GM13976 (cell line): ENCODE measurements around the gene MAPK8IP3.

Experiments
- DNase-seq: peaks from one replicate; pipeline ENCODE4 v3.0.0; 2012; ENCODE audit warnings: low spot score
- in situ Hi-C: fragments of 300-500 bp; cut with MboI; formaldehyde crosslinking; loops from one replicate; pipeline ENCODE4 v1.12.0; 2022; ENCODE audit warnings: low sequenced_read_pairs, mixed read lengths, inconsistent platforms; ENCODE audit not compliant: unreplicated experiment
- TF ChIP-seq, protein P1 (sequence below): IDR thresholded peaks from 2 replicates; pipeline ENCODE4 v1.5.1; 2012; ENCODE audit warnings: borderline replicate concordance, mild to moderate bottlenecking; ENCODE audit not compliant: insufficient read depth; ENCODE audit errors: extremely low read depth, missing control alignments, control extremely low read depth

Gene MAPK8IP3

DNA sequence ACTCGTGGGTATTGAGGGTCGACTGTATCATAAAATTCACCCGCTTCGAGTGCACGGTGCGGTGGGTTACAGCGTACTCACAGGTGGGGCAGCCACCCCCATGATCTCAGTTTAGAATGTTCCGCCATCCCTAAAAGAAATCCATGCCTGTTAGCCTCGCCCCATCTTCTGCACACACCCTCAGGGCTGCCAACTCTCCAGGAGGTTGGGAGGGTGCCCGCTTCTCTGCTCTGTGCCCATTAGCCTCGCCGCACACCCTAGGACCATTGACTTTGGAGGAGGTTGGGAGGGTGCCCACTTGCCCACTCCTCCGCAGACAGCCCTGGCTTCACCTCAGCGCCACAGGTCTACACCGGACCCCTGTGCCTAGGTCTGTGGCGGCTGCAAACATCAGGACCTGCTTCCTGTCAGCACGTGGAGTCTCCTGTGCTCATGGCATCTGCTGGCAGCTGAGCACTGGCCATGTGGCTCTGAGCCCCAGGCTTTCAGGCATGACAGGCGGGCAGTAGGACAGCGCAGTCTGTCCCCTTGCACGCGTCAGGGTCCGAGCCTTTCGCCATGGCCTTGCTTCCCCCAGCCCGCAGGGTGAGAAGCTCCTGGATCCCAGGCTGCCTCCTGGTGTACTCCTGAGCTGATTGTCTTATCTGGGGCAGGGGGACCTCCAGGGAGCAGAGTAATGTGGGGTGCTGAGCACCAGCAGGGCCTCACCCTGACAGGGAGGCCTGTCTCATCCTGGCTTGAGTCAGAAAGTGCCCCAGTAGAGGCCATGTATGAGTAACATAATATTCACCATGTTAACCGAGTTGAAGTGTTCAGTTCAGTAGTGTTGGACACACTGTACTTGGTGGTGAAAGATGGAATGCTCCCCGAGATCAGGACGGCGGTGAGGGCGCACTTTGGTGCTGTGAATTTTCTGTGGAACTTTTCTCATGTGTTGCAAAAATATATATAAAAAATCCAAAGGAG, 43.4 kb downstream of the MAPK8IP3 start:
- TF ChIP-seq, protein P1, sequence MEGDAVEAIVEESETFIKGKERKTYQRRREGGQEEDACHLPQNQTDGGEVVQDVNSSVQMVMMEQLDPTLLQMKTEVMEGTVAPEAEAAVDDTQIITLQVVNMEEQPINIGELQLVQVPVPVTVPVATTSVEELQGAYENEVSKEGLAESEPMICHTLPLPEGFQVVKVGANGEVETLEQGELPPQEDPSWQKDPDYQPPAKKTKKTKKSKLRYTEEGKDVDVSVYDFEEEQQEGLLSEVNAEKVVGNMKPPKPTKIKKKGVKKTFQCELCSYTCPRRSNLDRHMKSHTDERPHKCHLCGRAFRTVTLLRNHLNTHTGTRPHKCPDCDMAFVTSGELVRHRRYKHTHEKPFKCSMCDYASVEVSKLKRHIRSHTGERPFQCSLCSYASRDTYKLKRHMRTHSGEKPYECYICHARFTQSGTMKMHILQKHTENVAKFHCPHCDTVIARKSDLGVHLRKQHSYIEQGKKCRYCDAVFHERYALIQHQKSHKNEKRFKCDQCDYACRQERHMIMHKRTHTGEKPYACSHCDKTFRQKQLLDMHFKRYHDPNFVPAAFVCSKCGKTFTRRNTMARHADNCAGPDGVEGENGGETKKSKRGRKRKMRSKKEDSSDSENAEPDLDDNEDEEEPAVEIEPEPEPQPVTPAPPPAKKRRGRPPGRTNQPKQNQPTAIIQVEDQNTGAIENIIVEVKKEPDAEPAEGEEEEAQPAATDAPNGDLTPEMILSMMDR = no peak
- no peak for DNase-seq
- in situ Hi-C loops = no loop called here

GRCh38 chr16:1751946-1752345, 46.0 kb downstream of the MAPK8IP3 start:
- DNase-seq = no peak
- in situ Hi-C loops = no loop called here
- TF ChIP-seq, protein P1 = no peak

- DNase-seq = no peak
- TF ChIP-seq, protein P1 = no peak
- in situ Hi-C loops = no loop called here
Observed at GRCh38 chr16:1752853-1753252, 46.9 kb downstream of the MAPK8IP3 start.

- no peak for DNase-seq
- TF ChIP-seq, protein P1 = no peak
- in situ Hi-C loops = no loop called here
Observed at GRCh38 chr16:1754204-1754603, 48.2 kb downstream of the MAPK8IP3 start.

GRCh38 chr16:1757714-1758461, 51.9 kb downstream of the MAPK8IP3 start:
- TF ChIP-seq, protein P1 = no peak
- no peak for DNase-seq
- in situ Hi-C loops = no loop called here

GRCh38 chr16:1758923-1759322, 52.9 kb downstream of the MAPK8IP3 start:
- no peak for DNase-seq
- in situ Hi-C loops = no loop called here
- TF ChIP-seq, protein P1 = no peak
